ENCODE measurements around the gene TIMP3.
"Not testable (repeated sequence)": the region's sequence is repeated elsewhere in the genome, so short reads cannot be mapped to it uniquely, and the experiment has no call there.

The TIMP3 gene

GRCh38 chr22:32753591-32753990 lies 47.9 kb upstream of the TIMP3 start:
- POLR2A ChIA-PET = no interaction called here
- H3K4me1 ChIP-seq (ENCODE audit: control insufficient read depth, insufficient read depth, low read length) = no peaks in the 10 kb centered on the region
- H3K27ac ChIP-seq (ENCODE audit: extremely low read depth, low read depth, low read length) = no peak overlapping the region
- H3K9me3 ChIP-seq (ENCODE audit: control insufficient read depth, insufficient read depth, low read depth, low read length) = no peaks in the 10 kb centered on the region
- no peaks in the 10 kb centered on the region for H3K36me3 ChIP-seq (ENCODE audit: control insufficient read depth in 2 of 2, insufficient read depth in 1 of 2, low read length in 2 of 2)
- CTCF ChIA-PET = no interaction called here
- no peak for TF ChIP-seq ZNF354C (tag by site-specific recombination; IDR thresholded peaks at IDR 0.05; ENCODE audit: borderline replicate concordance, low read depth)
- no peak for TF ChIP-seq ZNF138 (tag by site-specific recombination; IDR thresholded peaks at IDR 0.05; ENCODE audit: borderline replicate concordance)
- no peak for TF ChIP-seq ZNF211 (tag by site-specific recombination; IDR thresholded peaks at IDR 0.05; ENCODE audit: low read depth)
- TF ChIP-seq BCL11A (tag by site-specific recombination; IDR thresholded peaks at IDR 0.05; ENCODE audit: low read depth) = no peak
- TF ChIP-seq ZNF660 (tag by site-specific recombination; IDR thresholded peaks at IDR 0.05) = no peak
- no peak for TF ChIP-seq ZNF16 (tag by site-specific recombination; IDR thresholded peaks at IDR 0.05; ENCODE audit: low read depth)
- TF ChIP-seq AEBP2 (tag by site-specific recombination; IDR thresholded peaks at IDR 0.05; ENCODE audit: borderline replicate concordance) = no peak
- TF ChIP-seq ZBTB17 (tag by site-specific recombination; IDR thresholded peaks at IDR 0.05) = no peak
- no peak for TF ChIP-seq SP2 (tag by site-specific recombination; IDR thresholded peaks at IDR 0.05)
- TF ChIP-seq ZIC2 (tag by site-specific recombination; IDR thresholded peaks at IDR 0.05) = no peak
- TF ChIP-seq GLI2 (tag by site-specific recombination; IDR thresholded peaks at IDR 0.05; ENCODE audit: borderline replicate concordance, low read depth) = no peak
- TF ChIP-seq ZNF529 (tag by site-specific recombination; IDR thresholded peaks at IDR 0.05; ENCODE audit: insufficient replicate concordance) = no peak
- no peak for TF ChIP-seq ZNF311 (tag by site-specific recombination; IDR thresholded peaks at IDR 0.05; ENCODE audit: borderline replicate concordance)
- no peak for TF ChIP-seq ZNF571 (tag by site-specific recombination; IDR thresholded peaks at IDR 0.05)
- H3K4me3 ChIP-seq (ENCODE audit: low read depth, low read length) = no peak overlapping the region

- no peak for TF ChIP-seq PRDM4 (tag by site-specific recombination; IDR thresholded peaks at IDR 0.05)
- no peak for TF ChIP-seq ZNF501 (tag by site-specific recombination; IDR thresholded peaks at IDR 0.05)
- TF ChIP-seq ZNF549 (tag by site-specific recombination; IDR thresholded peaks at IDR 0.05) = no peak
- no peak for TF ChIP-seq BCL6B (tag by site-specific recombination; IDR thresholded peaks at IDR 0.05)
- TF ChIP-seq ZNF747 (tag by site-specific recombination; IDR thresholded peaks at IDR 0.05) = no peak
- TF ChIP-seq ZNF211 (tag by site-specific recombination; IDR thresholded peaks at IDR 0.05; ENCODE audit: low read depth) = no peak
- TF ChIP-seq ZNF658 (tag by site-specific recombination; IDR thresholded peaks at IDR 0.05) = no peak
- Histone ChIP-seq H3K4me3 (ENCODE audit: low read depth, low read length) (no peak overlapping the region), H3K36me3 (ENCODE audit: control insufficient read depth in 2 of 2, insufficient read depth in 1 of 2, low read length in 2 of 2) (no peaks in the 10 kb centered on the region), H3K27ac (ENCODE audit: extremely low read depth, low read depth, low read length) (no peak overlapping the region), H3K9me3 (ENCODE audit: control insufficient read depth, insufficient read depth, low read depth, low read length) (no peaks in the 10 kb centered on the region), H3K4me1 (ENCODE audit: control insufficient read depth, insufficient read depth, low read length) (no peaks in the 10 kb centered on the region)
- CTCF ChIA-PET = interaction anchor here (0.6 kb wide), 1 partner anchor 17 kb away, joined by 3 read pairs; no protein-coding TSS in a partner anchor
- POLR2A ChIA-PET = no interaction called here
Observed at GRCh38 chr22:32754413-32755041, 47.0 kb upstream of the TIMP3 start.

- POLR2A ChIA-PET; H3K4me3 ChIP-seq (ENCODE audit: low read depth, low read length); H3K27ac ChIP-seq (ENCODE audit: extremely low read depth, low read depth, low read length); H3K9me3 ChIP-seq (ENCODE audit: control insufficient read depth, insufficient read depth, low read depth, low read length); H3K36me3 ChIP-seq (ENCODE audit: control insufficient read depth in 2 of 2, insufficient read depth in 1 of 2, low read length in 2 of 2); H3K4me1 ChIP-seq (ENCODE audit: control insufficient read depth, insufficient read depth, low read length): not testable (repeated sequence)
- CTCF ChIA-PET = interaction anchor here (0.6 to 0.7 kb wide), 2 partner anchors 20 to 430 kb away, joined by 3 read pairs; no protein-coding TSS in a partner anchor
Observed at GRCh38 chr22:32757086-32757762, 44.3 kb upstream of the TIMP3 start.

Measured in HEK293 (cell line).